C4-2B (cell line): Measurements from ENCODE around the gene SNAP47.

ENCODE experiments used
- CTCF ChIP-seq: fragments of 450-650 bp; conservative IDR thresholded peaks from 2 replicates; pipeline ENCODE4 v1.5.1; 2017; ENCODE audit warnings: mild to moderate bottlenecking
- ZFX ChIP-seq: fragments of 450-650 bp; IDR thresholded peaks from 2 replicates; pipeline ENCODE4 v1.6.1; 2017

DNA sequence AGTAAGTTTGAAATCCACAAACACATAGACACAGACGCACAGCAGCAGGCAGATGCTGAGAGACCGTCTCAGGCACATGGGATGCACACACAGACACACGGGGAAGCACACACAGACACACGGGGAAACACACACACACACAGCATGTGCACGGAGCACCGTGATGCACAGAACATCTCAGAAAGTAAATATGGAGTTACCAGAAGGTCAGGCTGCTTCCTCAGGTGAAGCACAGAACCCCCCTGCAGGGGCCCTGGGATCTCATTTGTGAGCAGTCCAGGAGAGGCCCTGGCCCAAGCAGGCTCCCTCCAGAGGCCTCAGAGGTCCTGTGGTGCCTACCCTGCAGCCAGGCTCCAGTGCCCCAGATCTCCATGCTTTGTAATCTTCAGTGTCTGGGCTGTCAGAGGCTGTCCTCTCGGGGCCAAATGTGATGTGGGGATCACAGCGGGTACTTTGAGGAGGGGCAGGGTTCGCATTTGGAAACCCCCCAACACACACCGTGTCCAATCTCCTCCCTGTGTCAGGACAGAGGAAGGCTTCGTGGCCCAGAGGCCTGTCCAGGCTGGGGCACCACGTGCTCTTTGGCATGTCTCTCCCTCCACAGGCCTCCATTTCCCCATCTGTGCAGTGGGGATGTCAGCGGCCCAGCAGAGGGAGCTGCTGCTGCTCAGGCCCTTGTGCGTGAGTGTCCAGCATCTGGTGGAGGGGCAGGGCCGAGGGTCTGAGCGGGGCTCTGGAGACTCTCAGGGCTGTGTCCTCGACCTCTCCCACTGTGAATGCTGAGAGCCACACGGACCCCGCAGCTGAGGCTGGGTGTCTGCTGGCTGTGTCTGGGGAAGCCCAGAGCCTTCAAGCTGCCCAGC lies 57.2 kb downstream of the SNAP47 start:
- TF ChIP-seq CTCF = peak; percentile 63
- TF ChIP-seq ZFX = no peak
